Measurements from ENCODE around the gene SLC23A1.
"Not testable (repeated sequence)": the region's sequence is repeated elsewhere in the genome, so short reads cannot be mapped to it uniquely, and the experiment has no call there.

Gene SLC23A1

DNA sequence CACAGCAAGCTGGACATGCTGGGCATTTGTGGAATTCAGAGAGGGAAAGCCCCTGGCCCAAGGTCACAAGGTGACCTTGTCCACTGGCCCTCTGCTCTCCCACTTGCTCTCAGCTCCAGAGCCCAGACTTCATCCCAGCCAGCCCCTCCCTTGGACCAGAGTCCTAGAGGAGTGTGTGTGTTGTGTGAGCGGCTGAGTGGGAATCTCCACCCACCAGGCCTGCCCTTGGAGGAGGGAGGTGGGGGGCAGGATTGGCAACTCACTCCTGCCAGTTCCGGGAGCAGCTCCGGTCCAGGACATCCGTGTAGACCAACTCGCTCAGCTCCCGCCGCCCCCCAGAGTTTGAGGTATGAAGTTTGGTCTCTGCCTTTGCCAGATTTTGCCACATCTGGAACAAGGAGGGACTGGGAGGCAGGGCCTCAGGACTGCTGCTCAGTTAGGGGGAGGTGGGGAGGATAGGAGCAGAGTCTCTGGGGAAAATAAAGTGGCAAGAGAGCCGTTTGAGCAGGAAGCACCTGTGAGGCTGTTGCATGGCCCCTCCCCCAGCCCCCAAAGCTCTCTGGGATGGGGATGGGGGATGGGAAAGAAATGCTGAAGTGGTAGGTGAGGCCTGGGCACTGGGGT lies 5.2 kb upstream of the SLC23A1 start:
- H3K27me3 ChIP-seq (ENCODE audit: insufficient read depth, low read length), result peaks cover under 1% of the 10 kb centered on the region; the same call in 1 of the 2 replicates
- peaks cover 29% of the 10 kb centered on the region for H3K4me1 ChIP-seq (ENCODE audit: control insufficient read depth, insufficient read depth, low read length, unreplicated experiment)
- no peak overlapping the region for H3K4me3 ChIP-seq (ENCODE audit: low read depth, low read length)
- H3K79me2 ChIP-seq (ENCODE audit: control insufficient read depth, insufficient read depth, low read length, unreplicated experiment), result no peaks in the 10 kb centered on the region
- no peaks in the 10 kb centered on the region for H3K36me3 ChIP-seq (ENCODE audit: insufficient read depth, low read length)
- no peak overlapping the region for H3K27ac ChIP-seq (ENCODE audit: low read depth, low read length)
- H2AFZ ChIP-seq (ENCODE audit: low read length, unreplicated experiment), result no peak overlapping the region

DNA sequence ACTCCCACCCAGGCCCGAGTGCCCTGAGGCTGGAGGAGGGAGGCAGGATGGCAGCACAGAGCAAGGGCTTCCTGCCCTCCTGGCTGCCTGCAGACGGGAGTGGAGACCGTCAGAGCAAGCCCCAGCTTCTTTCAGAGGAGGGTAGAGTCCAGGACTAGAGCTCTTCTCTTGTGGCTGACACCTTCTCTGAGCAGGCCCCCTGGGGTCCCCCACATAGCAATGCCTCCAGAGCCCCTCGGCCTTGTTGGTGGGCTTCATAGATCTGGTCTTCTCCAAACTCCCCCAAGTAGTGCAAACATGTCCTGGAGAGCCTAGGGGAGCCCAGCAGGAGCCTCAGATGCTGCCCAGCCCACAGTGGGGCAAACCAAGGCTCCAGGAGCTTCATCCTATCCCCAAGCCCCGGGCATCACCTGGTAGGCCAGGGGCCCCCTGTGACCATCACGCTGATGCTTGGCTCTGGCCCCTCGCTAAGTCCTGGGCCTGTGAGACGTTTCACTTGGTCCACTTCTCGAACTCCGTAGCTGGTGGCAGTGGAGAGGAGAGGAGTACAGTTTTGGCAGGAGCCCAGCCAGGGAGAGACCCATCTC lies 4.6 kb upstream of the SLC23A1 start:
- no peaks in the 10 kb centered on the region for H3K79me2 ChIP-seq (ENCODE audit: control insufficient read depth, insufficient read depth, low read length, unreplicated experiment)
- no peaks in the 10 kb centered on the region for H3K36me3 ChIP-seq (ENCODE audit: insufficient read depth, low read length)
- H3K27ac ChIP-seq (ENCODE audit: low read depth, low read length), result no peak overlapping the region
- H3K4me3 ChIP-seq (ENCODE audit: low read depth, low read length), result no peak overlapping the region
- no peaks in the 10 kb centered on the region for H3K27me3 ChIP-seq (ENCODE audit: insufficient read depth, low read length)
- H3K4me1 ChIP-seq (ENCODE audit: control insufficient read depth, insufficient read depth, low read length, unreplicated experiment), result peaks cover 29% of the 10 kb centered on the region
- no peak overlapping the region for H2AFZ ChIP-seq (ENCODE audit: low read length, unreplicated experiment)

DNA sequence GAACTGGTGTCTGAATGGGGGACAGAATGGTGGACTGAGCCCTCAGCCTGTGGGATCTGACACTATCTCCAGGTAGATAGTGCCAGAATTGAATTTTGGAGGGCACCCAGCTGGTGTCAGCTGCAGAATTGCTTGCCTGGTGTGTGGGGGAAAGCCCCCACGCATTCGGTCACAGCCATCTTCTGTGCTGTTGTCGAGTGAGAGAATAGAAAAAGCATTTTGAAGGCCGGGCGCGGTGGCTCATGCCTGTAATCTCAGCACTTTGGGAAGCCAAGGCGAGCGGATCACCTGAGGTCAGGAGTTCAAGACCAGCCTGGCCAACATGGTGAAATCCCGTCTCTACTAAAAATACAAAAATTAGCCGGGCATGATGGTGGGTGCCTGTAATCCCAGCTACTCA lies 3.9 kb upstream of the SLC23A1 start:
- not testable (repeated sequence) for H3K27ac ChIP-seq (ENCODE audit: low read depth, low read length); H3K4me3 ChIP-seq (ENCODE audit: low read depth, low read length); H2AFZ ChIP-seq (ENCODE audit: low read length, unreplicated experiment); H3K79me2 ChIP-seq (ENCODE audit: control insufficient read depth, insufficient read depth, low read length, unreplicated experiment); H3K36me3 ChIP-seq (ENCODE audit: insufficient read depth, low read length); H3K27me3 ChIP-seq (ENCODE audit: insufficient read depth, low read length)
- peaks cover 28% of the 10 kb centered on the region for H3K4me1 ChIP-seq (ENCODE audit: control insufficient read depth, insufficient read depth, low read length, unreplicated experiment)

DNA sequence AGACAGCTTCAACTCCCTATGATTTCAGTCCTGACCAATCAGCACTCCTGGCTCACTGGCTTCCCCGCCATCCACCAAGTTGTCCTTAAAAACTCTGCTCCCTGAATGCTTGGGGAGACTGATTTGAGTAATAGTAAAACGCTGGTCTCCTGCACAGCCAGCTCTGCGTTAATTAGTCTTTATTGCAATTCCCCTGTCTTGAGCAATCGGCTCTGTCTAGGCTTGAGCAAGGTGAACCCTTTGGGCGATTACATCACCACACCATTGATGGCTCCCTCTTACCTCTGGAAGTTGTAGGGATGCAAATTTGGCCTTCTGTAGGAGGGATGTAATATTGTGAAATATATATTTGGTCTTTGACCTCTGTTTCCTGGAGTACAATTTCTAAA lies 2.9 kb upstream of the SLC23A1 start:
- Histone ChIP-seq H3K36me3 (ENCODE audit: insufficient read depth, low read length) (no peaks in the 10 kb centered on the region), H3K4me3 (ENCODE audit: low read depth, low read length) (no peak overlapping the region), H3K79me2 (ENCODE audit: control insufficient read depth, insufficient read depth, low read length, unreplicated experiment) (no peaks in the 10 kb centered on the region), H3K4me1 (ENCODE audit: control insufficient read depth, insufficient read depth, low read length, unreplicated experiment) (peaks cover 19% of the 10 kb centered on the region), H3K27ac (ENCODE audit: low read depth, low read length) (no peak overlapping the region), H3K27me3 (ENCODE audit: insufficient read depth, low read length) (no peaks in the 10 kb centered on the region), H2AFZ (ENCODE audit: low read length, unreplicated experiment) (no peak overlapping the region)

DNA sequence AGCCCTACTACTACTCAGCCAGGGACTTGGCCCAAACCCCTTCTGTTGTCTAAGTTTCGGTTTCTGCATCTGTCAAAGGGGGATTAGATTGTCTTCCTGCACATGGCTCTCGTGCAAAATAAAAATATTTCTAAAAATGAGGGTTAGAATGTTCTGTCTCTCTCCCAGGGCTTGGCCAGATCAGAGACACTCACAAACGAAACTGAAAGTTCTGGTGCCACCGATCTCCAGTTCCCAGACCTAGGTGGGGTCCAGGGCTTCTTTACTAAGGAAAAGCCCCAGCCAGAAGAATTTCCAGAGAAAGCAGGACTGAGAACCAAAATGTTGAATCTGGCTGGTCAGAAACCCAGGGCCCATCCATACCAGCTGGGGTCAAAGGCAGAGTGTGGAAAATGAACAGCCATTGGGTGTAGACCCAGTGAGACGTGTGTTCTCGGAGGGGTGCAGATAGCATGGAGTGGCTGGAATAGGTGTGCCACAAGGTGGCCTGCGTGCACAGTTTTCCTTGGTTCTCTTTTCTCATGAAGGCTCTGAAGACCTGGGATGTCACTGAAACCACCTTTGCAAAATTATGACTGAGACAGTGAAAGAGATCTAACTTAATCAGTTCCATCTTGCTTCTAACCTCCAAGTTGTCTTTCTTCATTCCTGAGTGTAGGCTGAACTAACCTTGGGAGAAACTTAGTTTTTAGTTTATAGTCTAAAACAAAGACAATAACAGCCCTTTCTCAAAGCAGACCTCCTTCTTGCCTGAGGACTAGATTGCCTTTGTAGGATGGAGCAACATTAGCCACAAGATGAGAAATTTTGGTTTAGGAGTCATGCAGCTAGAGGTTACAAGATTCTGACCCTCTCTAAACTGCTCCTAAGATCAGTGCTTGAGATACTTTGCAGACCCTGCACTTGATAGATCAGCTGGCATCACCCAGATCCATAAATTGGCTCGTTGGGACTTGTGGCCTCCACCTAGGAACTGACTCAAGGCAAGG lies 2.3 kb upstream of the SLC23A1 start:
- peak overlapping the region; percentile 79 for H2AFZ ChIP-seq (ENCODE audit: low read length, unreplicated experiment)
- no peaks in the 10 kb centered on the region for H3K27me3 ChIP-seq (ENCODE audit: insufficient read depth, low read length)
- 0 out of 2 replicates have a peak overlapping the region, but pooled peaks have one; percentile 4 for H3K27ac ChIP-seq (ENCODE audit: low read depth, low read length)
- peak overlapping the region; percentile 59 for H3K4me3 ChIP-seq (ENCODE audit: low read depth, low read length)
- no peaks in the 10 kb centered on the region for H3K36me3 ChIP-seq (ENCODE audit: insufficient read depth, low read length)
- H3K79me2 ChIP-seq (ENCODE audit: control insufficient read depth, insufficient read depth, low read length, unreplicated experiment), result no peaks in the 10 kb centered on the region
- H3K4me1 ChIP-seq (ENCODE audit: control insufficient read depth, insufficient read depth, low read length, unreplicated experiment), result peaks cover 16% of the 10 kb centered on the region

DNA sequence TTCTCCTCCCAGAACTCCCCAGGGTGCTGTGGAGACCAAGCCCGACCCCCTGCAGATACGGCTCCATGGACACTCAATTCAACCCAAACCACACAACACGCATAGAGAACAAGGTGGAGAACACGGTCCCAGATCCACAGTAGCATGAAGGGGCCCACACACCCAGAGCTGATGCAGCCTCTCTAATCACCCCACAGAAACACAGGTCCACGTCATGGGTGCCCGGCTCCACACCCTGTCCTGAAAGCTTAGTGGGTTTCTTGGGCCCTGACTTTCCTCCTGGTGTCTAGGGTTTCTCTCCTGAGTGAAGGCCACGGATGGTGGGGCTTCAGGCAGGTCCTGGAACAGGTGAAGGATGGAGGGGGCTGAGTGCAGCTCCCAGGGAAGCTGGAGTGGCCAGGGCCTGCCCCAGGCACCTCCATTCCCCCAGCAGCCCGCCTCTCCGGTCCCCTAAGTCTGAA lies 1.5 kb upstream of the SLC23A1 start:
- H3K27ac ChIP-seq (ENCODE audit: low read depth, low read length), result 0 out of 2 replicates have a peak overlapping the region, but pooled peaks have one; percentile 4
- H2AFZ ChIP-seq (ENCODE audit: low read length, unreplicated experiment), result peak overlapping the region; percentile 79
- no peaks in the 10 kb centered on the region for H3K79me2 ChIP-seq (ENCODE audit: control insufficient read depth, insufficient read depth, low read length, unreplicated experiment)
- H3K4me3 ChIP-seq (ENCODE audit: low read depth, low read length), result peak overlapping the region; percentile 59
- no peaks in the 10 kb centered on the region for H3K27me3 ChIP-seq (ENCODE audit: insufficient read depth, low read length)
- no peaks in the 10 kb centered on the region for H3K36me3 ChIP-seq (ENCODE audit: insufficient read depth, low read length)
- H3K4me1 ChIP-seq (ENCODE audit: control insufficient read depth, insufficient read depth, low read length, unreplicated experiment), result peaks cover 16% of the 10 kb centered on the region

DNA sequence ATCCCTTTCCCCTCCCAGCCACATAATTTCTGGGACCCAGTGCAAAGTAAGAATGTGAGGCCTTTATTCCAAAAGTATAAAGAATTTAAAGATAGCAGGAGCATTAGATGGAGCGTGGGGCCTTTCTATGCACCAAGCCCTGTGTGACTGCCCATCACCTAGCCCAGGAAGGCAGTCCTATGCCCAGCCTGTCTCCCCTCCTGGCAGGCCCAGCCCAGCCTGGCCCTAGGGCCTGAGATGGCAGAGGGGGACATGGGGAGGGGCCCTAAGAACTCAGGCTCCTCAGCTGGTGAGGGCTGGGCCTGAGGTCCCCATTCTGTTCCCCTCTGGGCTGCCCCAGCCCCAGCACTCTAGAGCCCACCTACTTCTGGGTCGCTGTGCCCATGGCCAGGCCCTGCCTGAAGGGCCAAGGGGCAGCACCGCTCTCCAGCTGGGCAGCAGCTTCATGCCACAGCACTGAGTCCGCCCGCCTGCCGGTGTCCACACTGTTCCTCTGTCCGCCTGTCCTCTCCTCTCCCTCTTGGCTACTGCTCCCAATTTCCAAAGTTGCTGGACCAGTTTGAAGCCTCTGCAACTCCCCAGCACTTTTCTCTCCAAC lies 995 bp upstream of the SLC23A1 start:
- Histone ChIP-seq H3K4me3 (ENCODE audit: low read depth, low read length) (0 out of 2 replicates have a peak overlapping the region, but pooled peaks have one; percentile 59), H3K36me3 (ENCODE audit: insufficient read depth, low read length) (no peaks in the 10 kb centered on the region), H3K79me2 (ENCODE audit: control insufficient read depth, insufficient read depth, low read length, unreplicated experiment) (no peaks in the 10 kb centered on the region), H3K27me3 (ENCODE audit: insufficient read depth, low read length) (no peaks in the 10 kb centered on the region), H3K4me1 (ENCODE audit: control insufficient read depth, insufficient read depth, low read length, unreplicated experiment) (peaks cover 16% of the 10 kb centered on the region), H2AFZ (ENCODE audit: low read length, unreplicated experiment) (peak overlapping the region; percentile 79), H3K27ac (ENCODE audit: low read depth, low read length) (no peak overlapping the region)

DNA sequence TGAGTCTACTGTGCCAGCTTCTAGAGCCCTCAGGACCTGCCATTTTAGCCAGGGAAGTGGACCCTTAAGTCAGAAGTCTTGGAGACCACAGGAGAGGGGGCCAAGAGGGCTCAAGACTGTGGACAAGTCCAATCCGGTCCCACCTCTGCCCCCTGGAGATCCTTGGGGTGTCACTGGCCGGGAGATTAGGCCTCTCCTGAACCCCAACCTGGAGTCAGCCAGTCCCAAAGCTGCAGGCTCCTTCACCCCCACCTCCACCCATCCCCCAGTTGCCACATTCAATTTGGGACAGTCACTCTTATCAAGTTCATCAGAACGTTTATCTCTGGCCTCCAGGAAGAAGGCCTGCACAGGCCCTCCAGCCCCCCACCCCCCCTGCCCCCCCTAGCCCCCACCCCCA lies 290 bp downstream of the SLC23A1 start:
- H3K79me2 ChIP-seq (ENCODE audit: control insufficient read depth, insufficient read depth, low read length, unreplicated experiment), result no peaks in the 10 kb centered on the region
- peaks cover 16% of the 10 kb centered on the region for H3K4me1 ChIP-seq (ENCODE audit: control insufficient read depth, insufficient read depth, low read length, unreplicated experiment)
- no peak overlapping the region for H3K4me3 ChIP-seq (ENCODE audit: low read depth, low read length)
- no peaks in the 10 kb centered on the region for H3K36me3 ChIP-seq (ENCODE audit: insufficient read depth, low read length)
- no peaks in the 10 kb centered on the region for H3K27me3 ChIP-seq (ENCODE audit: insufficient read depth, low read length)
- H3K27ac ChIP-seq (ENCODE audit: low read depth, low read length), result no peak overlapping the region
- no peak overlapping the region for H2AFZ ChIP-seq (ENCODE audit: low read length, unreplicated experiment)

DNA sequence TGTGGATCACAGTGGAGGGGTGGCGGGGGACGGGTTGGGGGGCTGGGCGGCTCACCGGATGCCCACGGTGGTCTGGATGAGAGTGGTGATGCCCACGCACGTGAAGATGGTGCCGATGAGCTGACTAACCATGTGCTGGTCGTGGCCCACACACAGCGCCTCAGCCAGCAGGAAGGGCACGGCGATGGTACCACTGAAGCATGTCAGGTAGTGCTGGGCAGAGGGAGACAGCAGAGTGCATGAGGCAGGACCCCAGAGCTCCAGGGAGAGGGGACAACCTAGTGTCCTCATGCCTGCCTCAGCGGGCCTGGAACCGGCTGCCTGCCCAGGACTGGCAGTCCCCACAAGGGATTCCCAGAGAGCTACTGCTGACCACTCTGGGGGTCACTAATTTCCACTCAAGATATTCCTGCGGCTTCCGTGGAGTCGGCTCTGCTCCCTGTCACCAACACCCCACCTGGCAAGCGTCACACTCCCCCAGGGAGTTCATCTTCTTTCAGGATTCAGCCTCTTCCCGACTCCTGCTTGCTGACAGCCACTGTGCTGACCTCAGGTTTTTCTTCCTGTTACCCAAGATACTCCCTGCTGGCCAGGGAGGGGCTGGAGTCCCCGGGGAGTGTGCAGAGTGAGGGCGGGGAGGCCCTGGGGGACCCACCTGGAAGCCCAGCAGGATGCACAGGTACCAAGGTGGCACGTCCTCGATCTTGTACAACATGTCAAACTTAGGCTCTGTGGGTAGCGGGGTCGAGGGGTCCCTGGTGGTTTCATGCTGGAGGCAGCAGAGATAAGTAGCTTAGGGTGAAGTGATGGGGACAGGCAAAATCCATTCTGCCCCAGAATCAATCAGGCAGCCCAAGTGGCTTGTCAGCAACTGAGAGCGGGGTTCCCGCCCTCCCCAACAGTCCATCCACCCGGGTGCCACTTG lies 998 bp downstream of the SLC23A1 start:
- no peak overlapping the region for H2AFZ ChIP-seq (ENCODE audit: low read length, unreplicated experiment)
- no peak overlapping the region for H3K4me3 ChIP-seq (ENCODE audit: low read depth, low read length)
- H3K4me1 ChIP-seq (ENCODE audit: control insufficient read depth, insufficient read depth, low read length, unreplicated experiment), result peaks cover 16% of the 10 kb centered on the region
- H3K79me2 ChIP-seq (ENCODE audit: control insufficient read depth, insufficient read depth, low read length, unreplicated experiment), result no peaks in the 10 kb centered on the region
- H3K27ac ChIP-seq (ENCODE audit: low read depth, low read length), result no peak overlapping the region
- H3K27me3 ChIP-seq (ENCODE audit: insufficient read depth, low read length), result no peaks in the 10 kb centered on the region
- H3K36me3 ChIP-seq (ENCODE audit: insufficient read depth, low read length), result no peaks in the 10 kb centered on the region

Measured in ACC112 (cell line).